Transverse colon (tissue), 4 donors: ENCODE data around the gene CEL.

ENCODE experiments used
- CTCF ChIP-seq, 5 experiments: fragments of 200-600 bp in 3 of 5; fragments of 450-650 bp in 2 of 5; sonication (generic) in 3 of 5; IDR thresholded peaks; 1 replicate in 2 of 5; 2 replicates in 3 of 5; pipeline ENCODE4 v1.5.1; 2016 to 2017; ENCODE audit warnings: antibody characterized with exemption in 5 of 5, inconsistent platforms in 3 of 5, mild to moderate bottlenecking in 2 of 5, moderate library complexity in 1 of 5
- EP300 ChIP-seq: sonication (generic); formaldehyde crosslinking; IDR thresholded peaks from one replicate; pipeline ENCODE4 v1.6.1; 2017; ENCODE audit warnings: antibody characterized with exemption, low read depth
- POLR2A ChIP-seq: fragments of 450-650 bp; IDR thresholded peaks from one replicate; pipeline ENCODE4 v1.6.1; 2016; ENCODE audit warnings: antibody characterized with exemption, mild to moderate bottlenecking, moderate library complexity
- POLR2AphosphoS5 ChIP-seq, 3 donors: sonication (generic); formaldehyde crosslinking; IDR thresholded peaks; one replicate each; pipeline ENCODE4 v1.6.1; 2016; ENCODE audit warnings: antibody characterized with exemption in 3 of 3

GRCh38 chr9:133014696-133015095 lies 47.1 kb upstream of the CEL start:
- TF ChIP-seq CTCF (IDR thresholded peaks at IDR 0.05) (no peak), POLR2AphosphoS5 (IDR thresholded peaks at IDR 0.05) (no peak), POLR2A (no peak), EP300 (no peak)
